Skeletal muscle satellite cell (primary cell): ENCODE data around the gene FAM234B.
"Not testable (repeated sequence)": the region's sequence is repeated elsewhere in the genome, so short reads cannot be mapped to it uniquely, and the experiment has no call there.

ENCODE experiments used
- H3K27me3 ChIP-seq: 2 replicates; pipeline ENCODE4 v1.7.0; 2013; ENCODE audit warnings: low read length; ENCODE audit not compliant: control insufficient read depth, insufficient read depth
- H3K36me3 ChIP-seq: 2 replicates; pipeline ENCODE4 v1.7.0; 2013; ENCODE audit warnings: mild to moderate bottlenecking, control low read depth, low read length; ENCODE audit not compliant: insufficient read depth
- H3K4me1 ChIP-seq: 2 replicates; pipeline ENCODE4 v1.7.0; 2013; ENCODE audit warnings: low read length; ENCODE audit not compliant: control insufficient read depth, insufficient read depth
- H3K4me2 ChIP-seq: 2 replicates; pipeline ENCODE4 v1.7.0; 2013; ENCODE audit warnings: mild to moderate bottlenecking, low read length
- H3K4me3 ChIP-seq: 2 replicates; pipeline ENCODE4 v1.7.0; 2013; ENCODE audit warnings: low read length
- H3K9ac ChIP-seq: 2 replicates; pipeline ENCODE4 v1.7.0; 2013; ENCODE audit warnings: mild to moderate bottlenecking, low read depth, low read length, moderate library complexity
- H3K9me3 ChIP-seq: replicated peaks from 2 replicates; pipeline ENCODE4 v1.7.0; 2013; ENCODE audit warnings: mild to moderate bottlenecking, control low read depth, low read length

Gene FAM234B

DNA sequence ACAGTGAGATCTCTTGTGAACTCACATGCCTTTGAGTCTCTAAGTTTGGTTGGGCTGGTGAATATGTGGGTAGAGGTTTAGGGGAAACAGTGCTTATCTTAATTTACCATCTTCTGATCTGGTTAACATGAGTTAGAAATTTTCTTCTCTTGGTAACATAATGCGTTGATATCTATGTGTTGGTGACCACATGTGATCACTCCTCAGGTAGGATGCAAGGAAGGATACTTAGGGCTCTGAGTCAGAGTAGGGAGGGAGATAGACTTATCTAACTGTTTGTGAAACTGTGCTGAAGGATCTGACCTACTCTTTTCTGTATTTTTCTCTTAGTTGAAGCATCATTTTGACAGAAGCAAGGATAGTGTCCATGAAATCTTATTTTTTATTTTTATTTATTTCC is 23.1 kb downstream of the FAM234B start:
- Histone ChIP-seq H3K9me3 (no peaks in the 10 kb centered on the region), H3K4me2 (no peak overlapping the region), H3K27me3 (no peaks in the 10 kb centered on the region), H3K9ac (no peak overlapping the region), H3K4me3 (no peak overlapping the region), H3K4me1 (no peaks in the 10 kb centered on the region), H3K36me3 (no peaks in the 10 kb centered on the region)

DNA sequence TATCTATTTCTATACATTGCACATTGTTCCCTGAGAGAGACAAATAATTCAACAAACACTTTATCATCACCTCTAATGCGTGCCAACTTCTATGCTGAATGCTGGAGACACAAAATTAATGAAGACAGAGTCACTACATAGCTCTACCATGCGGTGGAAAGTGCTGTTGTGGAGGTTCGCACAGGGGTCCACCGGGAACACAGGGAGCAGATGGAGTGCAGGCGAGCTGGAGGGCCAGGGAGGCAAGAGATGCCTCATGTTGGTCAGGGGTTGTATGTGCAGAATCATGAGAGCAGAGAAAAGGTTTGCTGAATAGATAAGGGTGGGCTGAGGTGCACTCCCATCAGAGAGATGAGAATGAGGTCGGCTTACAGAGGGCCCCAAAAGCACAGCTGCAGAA is 25.2 kb downstream of the FAM234B start:
- no peak overlapping the region for H3K9ac ChIP-seq
- no peaks in the 10 kb centered on the region for H3K36me3 ChIP-seq
- H3K9me3 ChIP-seq = no peaks in the 10 kb centered on the region
- no peaks in the 10 kb centered on the region for H3K4me1 ChIP-seq
- no peak overlapping the region for H3K4me2 ChIP-seq
- H3K27me3 ChIP-seq = no peaks in the 10 kb centered on the region
- no peak overlapping the region for H3K4me3 ChIP-seq

GRCh38 chr12:13071305-13072280 is 27.4 kb downstream of the FAM234B start:
- H3K4me1 ChIP-seq = no peaks in the 10 kb centered on the region
- H3K9ac ChIP-seq = no peak overlapping the region
- no peaks in the 10 kb centered on the region for H3K9me3 ChIP-seq
- H3K36me3 ChIP-seq = peaks cover 8% of the 10 kb centered on the region
- no peak overlapping the region for H3K4me3 ChIP-seq
- no peak overlapping the region for H3K4me2 ChIP-seq
- no peaks in the 10 kb centered on the region for H3K27me3 ChIP-seq

DNA sequence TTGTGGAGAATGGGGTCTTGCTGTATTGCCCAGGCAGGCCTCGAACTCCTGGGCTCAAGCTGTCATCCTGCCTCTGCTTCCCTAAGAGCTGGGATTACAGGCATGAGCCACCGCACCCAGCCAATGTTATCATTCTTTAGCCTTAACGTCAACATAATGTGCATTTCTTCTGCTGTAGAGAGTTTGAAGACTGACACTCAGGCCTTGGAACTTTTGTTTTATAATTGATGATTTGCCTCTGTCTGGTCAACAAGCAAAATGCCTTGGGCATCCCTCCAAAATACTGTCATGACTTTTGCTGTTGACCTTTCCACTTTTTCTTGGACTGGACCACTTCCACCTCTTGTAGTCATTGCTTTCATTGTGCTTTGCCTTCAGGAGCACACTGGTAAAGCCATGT is 29.0 kb downstream of the FAM234B start:
- Histone ChIP-seq H3K27me3 (no peaks in the 10 kb centered on the region), H3K9me3 (no peaks in the 10 kb centered on the region), H3K4me3 (no peak overlapping the region), H3K36me3 (peaks cover 12% of the 10 kb centered on the region), H3K4me1 (no peaks in the 10 kb centered on the region), H3K4me2 (no peak overlapping the region), H3K9ac (no peak overlapping the region)

DNA sequence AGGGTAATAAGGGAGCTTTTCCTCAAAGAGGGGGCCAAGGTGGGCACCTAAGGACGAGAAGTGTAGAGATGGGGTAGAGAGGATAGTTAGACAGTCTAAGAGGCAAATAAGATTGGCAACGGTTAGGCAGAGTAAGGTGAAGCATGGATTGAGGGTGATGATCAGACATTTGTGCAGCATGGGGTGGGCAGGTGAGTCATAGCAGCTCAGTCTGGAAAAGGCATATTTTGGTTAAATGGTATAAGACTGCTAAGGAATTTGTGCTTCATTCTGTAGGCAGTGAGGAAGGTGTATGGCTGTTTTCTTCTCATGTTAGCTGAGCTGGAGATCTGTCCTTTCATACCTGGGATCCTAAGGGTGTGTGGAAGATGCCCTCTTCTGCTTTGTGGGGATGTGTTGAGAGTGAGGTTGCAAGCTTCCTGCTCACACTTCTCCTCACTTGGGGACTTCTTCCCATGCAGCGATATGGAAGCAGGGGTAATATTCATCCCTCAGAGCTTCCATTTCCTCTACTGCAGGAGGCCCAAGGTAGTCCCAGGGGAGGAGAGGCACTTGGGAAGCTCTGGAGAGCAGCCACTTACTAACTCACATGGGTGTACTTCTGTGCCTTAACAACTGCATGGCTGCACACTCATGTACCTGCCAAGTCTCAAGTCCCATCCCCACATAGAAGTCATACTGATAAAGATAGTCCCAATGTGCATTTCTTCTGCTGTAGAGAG is 30.4 kb downstream of the FAM234B start:
- Histone ChIP-seq H3K4me3 (no peak overlapping the region), H3K36me3 (peaks cover 12% of the 10 kb centered on the region), H3K4me2 (no peak overlapping the region)

GRCh38 chr12:13075118-13075480 is 30.9 kb downstream of the FAM234B start:
- H3K4me1 ChIP-seq = no peaks in the 10 kb centered on the region

More for the DNA sequence above, 30.4 kb downstream of the FAM234B start:
- Histone ChIP-seq H3K4me1 (no peaks in the 10 kb centered on the region), H3K9me3 (no peaks in the 10 kb centered on the region), H3K9ac (no peak overlapping the region), H3K27me3 (no peaks in the 10 kb centered on the region)

DNA sequence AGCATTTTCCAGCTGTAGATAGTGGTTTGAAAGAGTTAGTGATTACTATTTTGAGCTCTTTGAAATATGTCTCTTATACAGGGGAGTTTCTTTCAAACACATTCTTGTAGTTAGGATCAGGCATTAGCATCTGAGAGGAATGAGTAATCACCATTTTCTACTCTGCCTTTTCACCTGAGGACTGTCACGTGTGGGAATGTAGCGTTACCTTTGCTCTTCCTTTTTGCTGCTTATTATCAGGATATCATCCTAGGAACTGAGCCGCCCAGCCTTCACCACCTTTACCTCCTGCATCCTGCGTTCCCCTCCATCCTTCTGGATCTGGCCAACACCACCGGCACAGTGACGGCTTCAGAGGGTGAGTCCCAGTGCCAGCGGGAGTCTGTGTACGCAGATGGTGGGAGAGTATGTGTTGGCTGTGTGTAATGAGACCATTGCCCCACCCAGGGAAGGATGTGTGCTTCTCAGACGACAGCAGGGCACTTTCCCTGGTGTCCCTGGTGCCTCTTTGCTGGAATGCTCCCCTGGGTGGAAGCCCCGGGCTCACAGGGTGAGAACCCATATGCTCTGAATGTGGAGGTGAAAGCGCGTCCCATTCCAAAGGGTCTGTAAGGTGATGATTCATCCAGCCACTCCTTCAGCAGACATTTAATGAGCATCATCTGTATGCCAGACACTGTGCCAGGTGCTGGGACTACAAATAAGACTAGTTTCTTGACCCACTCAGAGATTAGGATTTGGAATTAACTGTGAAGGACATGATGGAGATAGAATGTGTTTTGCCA is 31.8 kb downstream of the FAM234B start:
- H3K4me2 ChIP-seq = no peak overlapping the region
- no peaks in the 10 kb centered on the region for H3K4me1 ChIP-seq
- no peak overlapping the region for H3K9ac ChIP-seq
- H3K4me3 ChIP-seq = no peak overlapping the region
- no peaks in the 10 kb centered on the region for H3K27me3 ChIP-seq
- H3K9me3 ChIP-seq = no peaks in the 10 kb centered on the region
- H3K36me3 ChIP-seq = peaks cover 12% of the 10 kb centered on the region

More at GRCh38 chr12:13075118-13075480, 30.9 kb downstream of the FAM234B start:
- H3K4me2 ChIP-seq = no peak overlapping the region
- no peak overlapping the region for H3K4me3 ChIP-seq
- peaks cover 12% of the 10 kb centered on the region for H3K36me3 ChIP-seq
- no peaks in the 10 kb centered on the region for H3K27me3 ChIP-seq
- no peak overlapping the region for H3K9ac ChIP-seq
- no peaks in the 10 kb centered on the region for H3K9me3 ChIP-seq

DNA sequence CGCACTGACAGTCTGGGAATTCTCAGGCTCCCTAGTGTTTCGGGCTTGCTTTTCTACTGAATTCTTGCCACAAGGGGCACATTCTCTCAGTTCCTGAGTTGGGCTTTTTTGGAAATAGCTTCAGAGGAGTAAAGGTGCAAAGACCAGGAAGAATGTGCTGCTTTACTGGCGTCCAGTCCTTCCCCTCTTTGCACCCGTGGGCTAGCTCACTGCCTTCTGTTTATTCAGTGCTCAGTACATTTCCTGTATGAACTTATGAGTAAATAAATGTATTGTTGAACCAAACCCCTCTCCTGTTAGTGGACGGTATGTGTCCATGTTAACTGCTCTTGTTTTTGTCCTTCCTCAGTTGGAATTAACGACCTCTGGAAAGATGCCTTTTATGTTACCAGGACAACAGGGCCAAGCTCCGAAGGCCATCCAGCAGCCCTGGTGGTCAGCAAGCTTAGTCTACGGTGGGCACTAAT is 35.3 kb downstream of the FAM234B start:
- Histone ChIP-seq H3K36me3 (peaks cover 12% of the 10 kb centered on the region), H3K9ac (no peak overlapping the region), H3K4me1 (no peaks in the 10 kb centered on the region), H3K4me3 (no peak overlapping the region), H3K9me3 (no peaks in the 10 kb centered on the region), H3K27me3 (no peaks in the 10 kb centered on the region), H3K4me2 (no peak overlapping the region)

- Histone ChIP-seq H3K9ac (no peak overlapping the region), H3K36me3 (peaks cover 15% of the 10 kb centered on the region), H3K4me3 (no peak overlapping the region), H3K4me2 (no peak overlapping the region), H3K4me1 (no peaks in the 10 kb centered on the region), H3K27me3 (no peaks in the 10 kb centered on the region), H3K9me3 (no peaks in the 10 kb centered on the region)
Measured at GRCh38 chr12:13080266-13080665, 36.1 kb downstream of the FAM234B start.

DNA sequence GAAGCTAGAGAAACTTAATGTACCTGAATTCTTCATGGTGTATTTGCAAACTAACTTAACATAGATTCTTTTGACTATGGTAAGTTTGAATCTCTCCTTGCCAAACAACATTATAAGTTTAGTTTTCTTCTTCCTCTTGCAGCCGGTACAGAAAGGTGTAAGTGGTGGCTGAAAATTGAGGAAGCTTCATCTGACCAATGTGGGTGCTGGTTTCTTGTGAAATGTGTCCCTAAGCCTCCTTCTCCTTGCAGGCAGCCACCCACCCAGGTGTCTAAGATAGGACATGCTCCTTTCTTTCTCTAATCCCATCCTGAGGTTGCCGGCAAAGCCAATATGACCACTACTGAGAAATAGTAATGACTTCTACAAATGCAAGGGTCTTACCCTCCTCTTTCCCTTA is 38.7 kb downstream of the FAM234B start:
- no peaks in the 10 kb centered on the region for H3K9me3 ChIP-seq
- H3K36me3 ChIP-seq = peaks cover 4% of the 10 kb centered on the region
- H3K27me3 ChIP-seq = no peaks in the 10 kb centered on the region
- H3K4me1 ChIP-seq = no peaks in the 10 kb centered on the region
- H3K4me3 ChIP-seq = no peak overlapping the region
- no peak overlapping the region for H3K9ac ChIP-seq
- no peak overlapping the region for H3K4me2 ChIP-seq

DNA sequence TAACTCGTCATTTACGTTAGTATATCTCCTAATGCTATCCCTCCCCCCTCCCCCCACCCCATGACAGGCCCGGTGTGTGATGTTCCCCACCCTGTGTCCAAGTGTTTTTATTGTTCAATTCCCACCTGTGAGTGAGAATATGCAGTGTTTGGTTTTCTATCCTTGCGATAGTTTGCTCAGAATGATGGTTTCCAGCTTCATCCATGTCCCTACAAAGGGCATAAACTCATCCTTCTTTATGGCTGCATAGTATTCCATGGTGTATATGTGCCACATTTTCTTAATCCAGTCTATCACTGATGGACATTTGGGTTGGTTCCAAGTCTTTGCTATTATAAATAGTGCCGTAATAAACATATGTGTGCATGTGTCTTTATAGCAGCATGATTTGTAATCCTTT is 39.5 kb downstream of the FAM234B start:
- H3K36me3 ChIP-seq, H3K9me3 ChIP-seq, H3K27me3 ChIP-seq, H3K9ac ChIP-seq, H3K4me2 ChIP-seq, H3K4me3 ChIP-seq, H3K4me1 ChIP-seq: not testable (repeated sequence)
